GM12864 (cell line): ENCODE measurements around the gene DNAH7.

Experiments used
- DNase-seq: peaks from one replicate; pipeline ENCODE4 v3.0.0-alpha.2; 2011; ENCODE audit warnings: low read depth
- H3K4me3 ChIP-seq: 2 replicates; pipeline ENCODE4 v1.5.1; 2011; ENCODE audit warnings: mild to moderate bottlenecking, low read depth, low read length, control low read depth
- CTCF ChIP-seq: IDR thresholded peaks from 2 replicates; pipeline ENCODE4 v1.5.1; 2011; ENCODE audit warnings: low read depth, mild to moderate bottlenecking, moderate library complexity, low read length, control low read depth, inconsistent platforms; ENCODE audit errors: missing control alignments

Gene DNAH7

GRCh38 chr2:195711478-195711877 is 357.2 kb downstream of the DNAH7 start:
- no peak for DNase-seq
- H3K4me3 ChIP-seq = no peak overlapping the region
- no peak for TF ChIP-seq CTCF

GRCh38 chr2:195709901-195710806 is 358.5 kb downstream of the DNAH7 start:
- H3K4me3 ChIP-seq = no peak overlapping the region
- TF ChIP-seq CTCF = no peak
- DNase-seq = no peak

- no peak overlapping the region for H3K4me3 ChIP-seq
- DNase-seq = no peak
- no peak for TF ChIP-seq CTCF
Measured at GRCh38 chr2:195706161-195706900, 362.3 kb downstream of the DNAH7 start.

- no peak for DNase-seq
- H3K4me3 ChIP-seq = no peak overlapping the region
- TF ChIP-seq CTCF = no peak
Measured at GRCh38 chr2:195700480-195700879, 368.2 kb downstream of the DNAH7 start.

GRCh38 chr2:195697681-195698220 is 370.9 kb downstream of the DNAH7 start:
- TF ChIP-seq CTCF = no peak
- no peak for DNase-seq
- no peak overlapping the region for H3K4me3 ChIP-seq

- no peak for DNase-seq
- TF ChIP-seq CTCF = no peak
- H3K4me3 ChIP-seq = no peak overlapping the region
Measured at GRCh38 chr2:195696012-195696411, 372.6 kb downstream of the DNAH7 start.
